Myocyte (in vitro differentiated cells): ENCODE data around the gene AUP1. TPM values are rescaled to one million over a fixed set of nuclear protein-coding genes. Genes with fewer than 3 reads are reported as not detected.

Experiments used
- total RNA-seq: library from RNA; depleted of rRNA; stranded (reverse); fragments of >200 nt; gene quantifications from 2 replicates; pipeline ENCODE4 v1.2.3, GENCODE V29; 2014

AUP1 gene
- total RNA-seq, 1 donor from 2014 or later, result 111 TPM

Other genes with a start within 250 kb of the AUP1 start
- gene SLC4A5, start 186.3 kb downstream of the AUP1 start, total RNA-seq, result 0.43 and 2.0 TPM in 2 replicates
- 121 and 123 TPM in 2 replicates for gene DCTN1, start 149.4 kb downstream of the AUP1 start, total RNA-seq
- gene C2orf81, start 108.1 kb downstream of the AUP1 start, total RNA-seq, result 0.26 and 1.4 TPM in 2 replicates
- 7.8 TPM in 2 replicates for gene WDR54, start 108.0 kb downstream of the AUP1 start, total RNA-seq
- 43.3 and 56.6 TPM in 2 replicates for gene RTKN, start 87.8 kb downstream of the AUP1 start, total RNA-seq
- gene INO80B, start 74.6 kb downstream of the AUP1 start, total RNA-seq, result 20.0 and 30.8 TPM in 2 replicates
- 68.4 and 75.4 TPM in 2 replicates for gene WBP1, start 71.3 kb downstream of the AUP1 start, total RNA-seq
- 56.1 and 67.0 TPM in 2 replicates for gene MOGS, start 64.3 kb downstream of the AUP1 start, total RNA-seq
- 19.7 and 21.6 TPM in 2 replicates for gene MRPL53, start 57.0 kb downstream of the AUP1 start, total RNA-seq
- 10.6 and 13.3 TPM in 2 replicates for gene CCDC142, start 46.7 kb downstream of the AUP1 start, total RNA-seq
- 16.3 and 18.9 TPM in 2 replicates for gene TTC31, start 46.6 kb downstream of the AUP1 start, total RNA-seq
- 0.68 and 1.5 TPM in 2 replicates for gene LBX2, start 30.1 kb downstream of the AUP1 start, total RNA-seq
- gene PCGF1, start 22.0 kb downstream of the AUP1 start, total RNA-seq, result 31.3 and 33.9 TPM in 2 replicates
- 0.13 TPM in 1 of 2 replicates, not detected in the other for gene TLX2, start 15.3 kb downstream of the AUP1 start, total RNA-seq
- not detected in 2 replicates for gene DQX1, start 3.5 kb downstream of the AUP1 start, total RNA-seq
- 33.8 and 41.9 TPM in 2 replicates for gene HTRA2, start 227 bp upstream of the AUP1 start, total RNA-seq
- gene LOXL3, start 24.2 kb upstream of the AUP1 start, total RNA-seq, result 3.4 and 5.7 TPM in 2 replicates
- gene DOK1, start 25.0 kb upstream of the AUP1 start, total RNA-seq, result 9.5 and 10.5 TPM in 2 replicates
- gene M1AP, start 118.6 kb upstream of the AUP1 start, total RNA-seq, result 0.16 TPM in 1 of 2 replicates, not detected in the other
- 4.3 and 4.4 TPM in 2 replicates for gene SEMA4F, start 124.5 kb upstream of the AUP1 start, total RNA-seq